Kidney capillary endothelial cell (primary cell): Measurements from ENCODE around the gene MMP17.

Experiments used
- DNase-seq: peaks from one replicate; pipeline ENCODE4 v3.0.0-alpha.2; 2018; ENCODE audit warnings: low spot score

The MMP17 gene

GRCh38 chr12:131830914-131831571 is 2.9 kb downstream of the MMP17 start:
- DNase-seq, result peak; percentile 26

- DNase-seq, result no peak
Observed at GRCh38 chr12:131831635-131832041, 3.4 kb downstream of the MMP17 start.

- no peak for DNase-seq
Observed at GRCh38 chr12:131832321-131833231, 4.4 kb downstream of the MMP17 start.

GRCh38 chr12:131833288-131833895 is 5.2 kb downstream of the MMP17 start:
- DNase-seq, result no peak

GRCh38 chr12:131833896-131834641 is 5.9 kb downstream of the MMP17 start:
- peak; percentile 17 for DNase-seq

GRCh38 chr12:131834798-131835615 is 6.8 kb downstream of the MMP17 start:
- DNase-seq, result no peak

GRCh38 chr12:131835616-131836171 is 7.5 kb downstream of the MMP17 start:
- DNase-seq, result no peak

GRCh38 chr12:131836193-131836592 is 8.0 kb downstream of the MMP17 start:
- no peak for DNase-seq

GRCh38 chr12:131836714-131837397 is 8.7 kb downstream of the MMP17 start:
- DNase-seq, result no peak

- DNase-seq, result no peak
Observed at GRCh38 chr12:131840643-131841416, 12.6 kb downstream of the MMP17 start.

- no peak for DNase-seq
Observed at GRCh38 chr12:131841547-131841946, 13.4 kb downstream of the MMP17 start.

- DNase-seq, result no peak
Observed at GRCh38 chr12:131842169-131842568, 14.0 kb downstream of the MMP17 start.

GRCh38 chr12:131843527-131843926 is 15.3 kb downstream of the MMP17 start:
- DNase-seq, result no peak

- DNase-seq, result no peak
Observed at GRCh38 chr12:131844140-131844539, 15.9 kb downstream of the MMP17 start.

- DNase-seq, result no peak
Observed at GRCh38 chr12:131844656-131845055, 16.5 kb downstream of the MMP17 start.

- DNase-seq, result no peak
Observed at GRCh38 chr12:131845121-131845520, 16.9 kb downstream of the MMP17 start.

- no peak for DNase-seq
Observed at GRCh38 chr12:131847456-131847855, 19.3 kb downstream of the MMP17 start.

GRCh38 chr12:131848753-131849152 is 20.6 kb downstream of the MMP17 start:
- no peak for DNase-seq

- no peak for DNase-seq
Observed at GRCh38 chr12:131849700-131850553, 21.7 kb downstream of the MMP17 start.
